LoVo (cell line): Measurements from ENCODE around the gene AOPEP.

Experiments used
- DNase-seq: peaks from one replicate; pipeline ENCODE4 v3.0.0-alpha.2; 2016; ENCODE audit warnings: low spot score

Gene AOPEP

DNA sequence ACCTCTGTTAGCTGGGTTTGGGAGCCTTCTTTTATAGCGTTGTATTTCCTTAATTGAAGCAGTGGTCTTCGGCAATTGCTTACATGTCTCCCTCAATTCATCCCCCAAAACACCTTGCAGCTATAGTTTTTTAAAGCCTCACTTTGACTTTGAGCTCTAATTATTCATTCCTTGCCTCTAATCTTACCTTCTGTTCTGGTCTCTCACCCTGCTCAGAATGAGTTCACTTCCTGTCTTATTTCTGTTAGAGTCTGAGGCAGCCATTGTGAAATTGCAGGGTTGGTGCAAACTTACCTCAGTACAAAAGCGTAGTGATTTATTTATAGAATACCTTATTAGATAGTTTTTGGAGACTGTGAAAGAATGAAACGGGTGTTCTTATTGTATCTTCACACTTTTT is 35.0 kb downstream of the AOPEP start:
- no peak for DNase-seq

DNA sequence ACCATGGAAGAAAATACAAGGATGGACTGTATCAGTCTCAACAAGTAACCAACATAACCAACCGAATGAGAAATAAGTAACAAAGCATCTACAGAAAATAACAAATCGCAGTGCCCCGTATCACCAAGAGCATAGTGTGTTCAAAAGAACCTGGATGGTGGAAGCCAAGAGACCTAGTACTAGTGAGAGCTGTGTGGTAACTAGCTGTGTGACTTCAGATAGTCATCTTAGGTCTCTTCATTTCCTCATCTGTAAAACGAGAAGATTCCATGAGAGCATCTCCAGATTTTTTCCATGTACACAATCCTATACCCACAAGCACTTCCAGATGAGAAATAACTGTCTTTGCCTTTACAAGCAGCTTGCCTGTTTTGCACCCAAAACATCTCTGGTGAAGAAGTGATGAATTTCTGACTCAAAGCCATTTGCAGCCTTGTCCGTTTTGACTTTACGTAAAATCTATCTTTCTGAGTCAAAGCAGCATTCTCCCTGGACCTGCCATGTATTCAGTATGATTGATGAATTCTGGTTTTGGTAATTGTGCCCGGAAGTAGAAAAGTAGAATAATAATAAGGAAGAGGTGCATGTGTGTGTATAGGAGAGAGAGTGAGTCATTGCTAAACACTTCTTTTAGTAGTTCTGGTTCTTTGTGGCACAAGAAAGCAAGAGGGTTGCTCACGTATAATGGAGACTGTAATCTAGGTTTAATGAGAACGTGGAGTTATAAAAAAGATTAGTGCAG is 41.0 kb downstream of the AOPEP start:
- DNase-seq, result no peak

DNA sequence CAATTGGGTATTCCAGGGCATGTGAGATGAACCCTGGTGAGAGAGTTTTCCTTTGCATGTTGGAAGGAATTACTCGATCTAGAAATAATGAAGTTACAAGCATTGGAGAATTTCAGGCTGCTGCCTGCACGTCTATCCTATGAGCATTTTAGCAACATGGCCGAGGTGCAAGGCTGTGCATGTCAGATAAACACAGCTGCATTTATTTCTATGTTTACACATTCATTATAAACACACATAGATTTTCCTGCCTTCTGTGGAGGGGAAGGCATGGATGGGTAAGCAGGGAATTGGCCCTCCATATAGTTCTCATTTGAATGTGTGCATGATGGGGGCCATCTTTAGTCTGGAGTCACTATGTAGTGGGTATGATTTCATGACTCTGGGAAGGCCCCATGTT is 42.3 kb downstream of the AOPEP start:
- DNase-seq, result no peak

DNA sequence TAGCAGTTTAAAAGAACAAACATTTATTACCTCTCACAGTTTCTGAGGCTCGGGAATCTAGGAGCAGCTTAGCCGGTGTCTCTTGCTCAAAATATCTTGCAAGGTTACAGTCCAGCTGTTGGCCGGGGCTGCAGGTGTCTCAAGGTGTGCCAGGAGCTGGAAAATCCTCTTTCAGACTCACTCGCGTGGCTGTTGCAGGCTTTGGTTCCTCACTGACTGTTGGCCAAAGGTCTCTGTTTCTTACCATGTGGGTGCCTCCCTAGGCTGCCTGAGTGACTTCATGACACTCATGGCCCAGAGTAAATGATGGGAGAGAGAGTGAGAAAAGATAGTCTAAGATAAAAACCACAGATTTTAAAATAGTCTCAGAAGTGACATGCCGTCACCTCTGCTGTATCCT is 43.8 kb downstream of the AOPEP start:
- no peak for DNase-seq

DNA sequence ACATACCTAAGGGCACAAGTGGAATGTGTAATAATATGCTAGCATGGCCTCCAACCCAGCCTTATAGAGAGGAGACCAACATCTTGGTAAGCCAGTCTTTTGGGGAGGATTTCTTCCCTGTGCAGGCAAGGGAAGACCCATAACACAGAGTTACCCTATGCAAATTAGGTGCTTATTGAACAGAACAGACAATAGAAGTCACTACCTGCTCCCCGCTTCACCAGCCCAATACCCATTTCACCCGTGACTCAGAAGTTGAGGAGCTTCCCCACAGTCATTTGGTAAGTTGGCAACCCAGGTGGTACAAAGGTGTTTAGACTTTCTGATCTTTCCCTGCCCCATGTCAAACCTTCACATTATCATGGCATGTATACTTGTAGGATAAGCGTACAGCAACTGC is 44.6 kb downstream of the AOPEP start:
- no peak for DNase-seq

DNA sequence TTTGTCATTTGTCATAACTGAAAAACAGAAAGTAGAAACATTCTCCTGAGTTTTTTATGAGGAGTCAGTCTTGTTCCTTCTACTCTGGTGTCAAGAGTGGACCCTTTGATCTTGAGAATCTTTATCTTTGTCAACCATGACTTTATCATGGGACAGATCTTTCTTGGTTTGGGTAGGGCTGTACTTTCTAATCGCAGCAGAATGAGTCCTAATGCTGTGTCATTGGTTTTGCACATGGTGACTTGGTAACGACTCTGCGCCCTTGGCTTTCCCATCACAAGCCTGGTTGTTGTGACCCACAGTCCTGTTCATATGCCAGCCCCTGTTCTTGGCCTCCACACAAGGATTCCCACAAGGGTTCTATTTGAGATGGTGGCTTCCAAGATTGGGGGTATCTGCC is 45.6 kb downstream of the AOPEP start:
- no peak for DNase-seq

DNA sequence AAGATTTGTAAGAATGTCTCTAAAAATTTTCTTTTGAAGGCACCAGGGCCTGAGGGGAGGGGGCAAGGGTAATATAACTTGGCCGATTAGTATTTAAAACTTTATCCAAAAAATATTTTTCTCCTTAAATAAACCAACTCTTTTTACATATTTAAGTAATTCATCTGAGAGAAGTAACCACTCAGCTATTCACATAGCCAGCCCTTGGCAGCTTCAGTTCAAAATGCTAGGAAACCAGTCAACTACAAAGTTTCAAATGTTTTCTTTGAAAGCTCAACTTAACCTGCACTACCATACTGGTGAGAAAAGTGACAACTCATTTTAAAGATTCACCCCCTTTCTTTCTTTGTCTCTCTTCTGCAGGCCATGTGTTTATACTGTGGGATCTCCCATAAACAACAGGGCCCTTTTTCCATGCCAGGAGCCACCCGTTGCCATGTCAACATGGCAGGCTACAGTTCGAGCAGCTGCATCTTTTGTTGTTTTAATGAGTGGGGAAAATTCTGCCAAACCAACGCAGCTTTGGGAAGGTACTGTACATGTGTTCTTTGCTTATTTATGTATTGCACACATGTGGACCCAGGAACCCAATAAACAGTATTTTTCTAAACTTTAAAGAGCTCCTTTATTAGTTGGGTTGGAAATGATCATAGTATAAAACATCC is 46.3 kb downstream of the AOPEP start:
- DNase-seq, result no peak

DNA sequence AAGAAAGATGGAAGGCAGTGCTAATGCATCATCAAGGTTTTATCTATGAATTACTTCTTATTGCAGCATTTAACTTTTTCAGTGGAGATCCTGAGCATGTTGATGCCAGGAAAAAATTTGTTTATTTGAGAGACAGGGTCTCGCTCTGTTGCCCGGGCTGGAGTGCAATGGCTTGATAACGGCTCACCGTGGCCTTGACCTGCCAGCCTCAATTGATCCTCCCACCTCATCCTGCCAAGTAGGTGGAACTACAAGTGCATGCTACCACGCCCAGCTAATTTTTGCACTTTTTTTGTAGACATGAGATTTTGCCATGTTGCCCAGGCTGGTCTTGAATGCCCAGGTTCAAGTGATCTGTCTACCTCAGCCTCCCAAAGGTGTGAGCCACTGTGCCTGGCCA is 47.2 kb downstream of the AOPEP start:
- no peak for DNase-seq

DNA sequence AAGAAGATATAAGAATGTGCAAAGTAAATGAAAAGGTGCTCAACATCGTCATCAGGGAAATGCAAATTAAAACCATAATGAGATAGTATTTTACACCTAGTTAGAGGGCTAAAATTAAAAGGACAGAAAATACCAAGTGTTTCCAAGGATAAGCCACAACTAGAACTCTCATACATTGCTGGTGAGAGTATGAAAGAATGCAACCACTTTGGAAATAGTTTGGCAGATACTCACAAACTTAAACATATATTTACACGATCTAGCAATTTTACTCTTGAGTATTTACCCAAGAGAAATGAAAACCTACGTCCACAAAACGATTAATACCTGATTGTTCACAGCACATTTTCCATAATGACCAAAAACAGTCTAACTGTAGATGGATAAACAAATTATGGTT is 51.5 kb downstream of the AOPEP start:
- DNase-seq, result no peak

DNA sequence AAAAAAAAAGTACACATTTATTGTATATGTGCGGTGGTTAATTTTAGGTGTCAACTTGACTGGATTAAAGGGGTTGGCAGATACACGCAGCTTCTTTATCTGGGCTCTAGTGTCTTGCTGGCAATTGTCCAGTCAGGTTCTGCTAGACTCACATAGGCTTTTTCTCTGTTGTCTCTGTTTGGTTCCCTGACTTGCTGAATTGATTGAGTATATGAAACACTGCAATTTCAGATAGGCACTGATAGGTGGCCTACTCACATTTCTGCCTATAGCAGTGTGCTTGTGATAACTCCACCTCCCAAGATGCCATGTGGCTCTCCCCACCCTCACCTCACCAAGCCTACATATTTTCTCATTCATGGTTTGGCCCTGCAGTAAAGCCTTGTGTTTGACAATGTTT is 52.5 kb downstream of the AOPEP start:
- no peak for DNase-seq

DNA sequence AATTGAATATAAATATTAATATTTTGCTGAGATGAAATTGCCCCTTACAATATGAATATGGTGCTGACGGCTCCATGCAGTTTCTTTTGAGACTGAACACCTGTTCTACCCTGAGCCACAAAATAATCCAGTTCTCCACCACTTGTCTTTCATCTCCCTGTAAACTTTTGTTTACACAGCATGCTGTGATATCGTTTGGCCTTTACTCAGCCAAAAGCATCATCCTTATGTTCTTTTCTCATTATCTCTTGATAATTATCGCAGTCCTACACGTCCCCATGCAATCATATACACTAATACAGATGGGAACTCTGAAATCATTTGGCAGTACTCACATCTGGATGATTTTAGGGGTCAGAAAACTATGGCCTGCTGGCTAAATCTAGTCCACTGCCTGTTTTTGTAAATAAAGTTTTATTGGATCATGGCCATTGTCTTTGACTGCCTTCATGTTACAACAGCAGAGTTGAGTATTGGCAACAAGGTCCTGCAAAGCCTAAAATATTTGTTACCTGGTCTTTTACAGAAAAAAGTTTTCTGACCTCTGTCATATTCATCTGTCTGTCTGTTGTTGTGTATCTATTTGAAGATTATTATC is 53.3 kb downstream of the AOPEP start:
- no peak for DNase-seq

DNA sequence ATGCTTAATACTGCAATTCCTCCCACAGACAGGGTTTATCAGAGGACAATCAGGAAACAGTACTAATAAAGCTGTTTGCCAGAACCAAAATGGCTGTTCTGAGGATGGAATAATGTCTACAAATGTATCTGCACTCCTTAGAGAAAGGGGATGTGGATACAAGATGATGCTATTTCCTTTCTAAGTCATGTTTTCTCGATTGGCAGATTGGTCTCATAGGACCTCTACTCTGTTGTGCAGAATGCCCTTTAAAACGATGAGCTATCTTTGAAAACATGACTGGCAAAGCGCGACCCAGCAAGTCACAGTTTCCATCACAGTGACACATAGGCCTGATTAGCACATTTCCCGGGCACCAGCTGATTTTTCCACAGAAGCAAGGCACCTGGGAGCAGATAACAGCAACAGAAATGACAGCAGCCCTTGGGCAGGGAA is 54.0 kb downstream of the AOPEP start:
- DNase-seq, result no peak

DNA sequence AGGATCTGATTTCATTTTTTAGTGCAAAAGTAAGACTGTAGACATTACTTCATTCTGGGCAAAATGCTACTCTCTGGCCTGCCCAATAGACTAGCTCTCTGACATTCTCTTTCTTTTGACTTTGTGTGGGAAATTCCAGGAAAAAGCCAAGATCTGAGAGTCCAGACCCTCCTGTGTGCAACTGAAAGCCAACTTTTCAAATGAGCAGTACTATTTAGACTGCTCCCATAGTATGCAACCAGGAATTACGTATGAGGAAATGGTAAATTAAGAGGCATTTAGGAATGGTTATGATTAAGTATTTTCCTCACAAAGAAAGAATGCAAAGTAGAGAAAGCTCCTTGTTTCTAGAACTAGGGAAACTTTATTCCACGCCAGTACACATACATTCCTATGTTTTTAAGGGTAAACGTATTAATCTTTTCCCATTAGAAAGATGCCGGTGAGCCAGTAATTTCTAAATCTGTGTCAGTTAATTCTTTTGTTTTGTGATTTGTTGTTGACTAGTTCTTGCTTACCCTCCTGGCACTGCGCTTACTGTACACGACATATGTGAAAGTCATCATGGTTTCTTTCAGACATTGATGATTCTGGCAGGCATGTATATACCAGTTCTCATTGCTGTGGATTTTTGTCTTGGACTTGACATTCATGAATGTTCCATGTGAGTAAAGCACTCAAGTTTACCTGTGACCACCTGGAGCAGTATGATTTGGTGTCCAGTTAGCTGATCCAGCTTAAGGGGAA is 56.0 kb downstream of the AOPEP start:
- no peak for DNase-seq

DNA sequence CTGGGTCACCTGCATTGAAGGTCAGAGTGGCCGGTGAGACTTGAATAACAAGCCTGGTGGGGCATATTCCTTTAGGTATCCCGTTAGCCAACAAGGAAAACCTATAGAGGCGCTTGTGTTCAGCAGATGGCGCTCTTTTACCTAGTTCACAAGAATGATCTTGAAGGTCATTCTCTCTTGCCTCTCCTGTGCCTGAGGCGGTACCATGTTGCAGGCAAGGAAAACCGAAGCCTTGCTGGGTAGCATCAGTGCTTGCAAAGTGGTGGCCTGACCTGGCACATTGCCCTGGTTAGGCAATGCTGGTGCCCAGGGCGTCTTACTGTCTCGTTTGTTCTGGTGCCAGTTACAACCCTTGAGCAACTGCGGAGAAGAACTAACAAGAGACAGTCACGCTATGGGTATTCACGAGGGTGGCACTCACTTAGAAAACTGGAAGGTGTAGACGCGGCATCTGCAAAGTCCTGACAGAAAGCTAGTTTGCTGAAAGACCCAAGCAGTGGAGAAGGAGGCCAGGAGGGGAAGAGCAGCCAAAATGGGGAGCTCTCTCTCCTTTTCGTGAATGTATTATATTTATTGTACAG is 56.7 kb downstream of the AOPEP start:
- DNase-seq, result peak; percentile 88

DNA sequence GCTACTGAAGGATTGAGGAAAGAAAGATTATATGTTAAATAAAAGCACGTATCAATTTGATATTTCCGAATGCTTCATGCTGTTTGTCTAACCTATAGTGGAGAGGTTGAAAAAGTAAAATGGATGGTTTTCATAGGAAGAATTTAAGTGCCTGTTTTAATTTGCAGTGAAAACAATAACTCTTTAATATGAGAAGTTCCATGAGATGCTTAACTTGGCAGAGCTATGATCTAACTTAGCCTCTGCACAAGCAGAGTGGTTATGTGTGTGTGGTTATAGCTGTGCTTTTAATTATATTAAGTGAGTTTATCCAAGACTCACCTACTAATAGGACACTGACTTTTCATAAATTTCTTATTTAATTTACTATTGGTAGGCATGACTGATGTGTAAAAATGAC is 57.4 kb downstream of the AOPEP start:
- no peak for DNase-seq

DNA sequence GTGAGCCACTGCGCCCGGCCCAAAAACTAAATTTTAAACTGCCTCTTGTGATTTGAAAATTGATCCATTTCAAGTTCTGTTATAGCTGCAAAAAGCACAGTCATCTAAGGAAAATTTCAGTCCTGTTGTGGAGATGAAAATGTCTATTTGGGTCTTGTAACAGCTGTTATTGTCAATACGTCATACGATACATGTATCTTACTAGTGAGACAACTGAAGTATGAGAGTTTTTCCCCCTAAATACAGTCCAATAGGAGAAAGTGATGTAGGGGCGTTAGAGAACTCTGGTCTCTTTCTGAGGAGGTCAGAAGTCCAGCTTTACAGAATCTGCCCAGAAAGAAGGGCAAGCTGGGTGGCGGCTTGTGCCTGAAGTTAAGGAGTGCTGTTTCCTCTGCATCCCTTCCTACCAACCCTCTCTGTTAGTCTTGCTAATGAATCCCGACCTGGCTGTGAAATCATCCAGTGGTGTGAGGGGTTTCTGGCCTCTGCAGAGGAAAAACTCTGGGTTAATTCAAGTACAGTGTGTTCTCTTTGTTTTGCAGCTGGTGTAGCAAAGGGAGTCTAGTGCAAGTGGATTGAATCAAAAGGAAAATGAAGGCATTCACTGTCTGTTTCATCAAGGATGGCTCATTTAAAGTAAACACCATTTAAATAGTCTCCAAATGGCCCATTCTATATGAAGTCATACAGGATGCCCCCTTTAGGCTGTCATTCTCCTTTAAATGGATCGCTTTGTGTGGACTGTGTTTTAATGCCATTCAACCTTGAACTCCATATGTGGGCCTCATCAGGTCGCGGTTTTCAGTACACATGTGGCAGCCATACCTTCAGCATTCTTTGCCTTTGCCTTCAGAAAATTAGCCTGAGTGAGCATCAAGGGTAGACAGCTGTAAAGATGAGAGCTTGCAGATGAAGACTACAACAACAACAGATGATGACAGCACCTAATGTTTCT is 59.0 kb downstream of the AOPEP start:
- no peak for DNase-seq

DNA sequence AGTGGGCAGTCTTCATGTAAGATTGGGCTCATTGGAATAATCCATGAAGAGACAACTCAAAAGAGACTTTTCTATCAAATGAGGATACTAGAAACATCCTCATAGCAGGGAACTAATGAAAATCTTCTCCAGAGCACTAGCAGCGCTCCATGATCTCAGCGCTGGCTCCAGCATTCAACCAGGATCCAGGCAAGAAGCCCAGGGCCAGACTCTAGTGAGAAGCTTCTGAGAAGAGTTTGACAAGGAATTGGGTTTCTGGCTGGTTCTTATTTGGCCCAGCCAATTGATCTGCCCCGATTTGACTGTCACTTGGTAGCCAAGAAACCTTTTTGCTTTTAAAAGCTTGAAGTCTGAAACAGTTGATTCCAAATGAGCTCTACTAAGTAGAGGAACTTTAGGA is 60.1 kb downstream of the AOPEP start:
- no peak for DNase-seq

DNA sequence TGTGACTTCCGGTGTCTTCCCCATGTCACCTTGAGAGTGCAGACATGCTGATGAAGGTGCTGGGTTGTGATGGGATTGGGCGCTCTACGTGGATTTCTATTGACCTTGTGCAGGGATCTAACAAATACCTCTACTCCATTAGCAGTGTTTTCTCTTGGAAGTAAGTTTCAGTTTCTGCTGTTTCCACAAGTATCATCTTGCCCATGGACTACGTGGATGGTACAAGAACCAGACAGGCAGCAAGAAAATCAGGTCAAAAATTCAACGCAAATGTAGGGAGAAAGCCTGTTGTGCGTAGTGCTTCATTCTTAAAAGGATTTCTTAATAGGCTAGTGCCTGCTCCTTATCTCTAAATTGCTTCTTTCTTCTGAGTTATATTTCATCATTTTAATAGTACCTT is 60.8 kb downstream of the AOPEP start:
- no peak for DNase-seq

DNA sequence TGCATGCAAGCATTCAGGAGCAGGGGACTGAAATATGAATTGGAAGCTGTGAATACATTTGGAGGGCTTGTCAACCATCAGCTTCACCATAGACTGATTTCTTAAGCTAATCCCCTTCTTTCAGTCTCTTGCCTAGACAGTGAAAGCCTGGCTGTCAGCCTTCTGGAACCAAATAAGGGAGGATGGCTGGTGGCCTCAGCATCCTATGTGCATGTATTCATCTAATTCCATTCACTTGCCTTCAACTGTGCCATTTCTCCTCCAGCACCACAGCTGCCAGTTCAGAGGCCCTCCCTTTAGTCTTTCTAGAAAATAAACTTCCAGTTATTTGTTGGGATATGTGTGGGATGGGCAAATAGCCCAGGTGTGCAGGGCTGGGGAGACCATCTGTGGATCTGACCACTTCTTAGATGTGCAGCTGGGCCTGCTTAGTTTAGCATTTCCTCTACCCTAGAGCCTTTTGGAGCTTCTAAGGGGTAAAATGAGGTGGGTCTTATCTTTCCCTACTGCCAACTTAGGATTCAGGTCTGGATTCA is 62.1 kb downstream of the AOPEP start:
- DNase-seq, result no peak

DNA sequence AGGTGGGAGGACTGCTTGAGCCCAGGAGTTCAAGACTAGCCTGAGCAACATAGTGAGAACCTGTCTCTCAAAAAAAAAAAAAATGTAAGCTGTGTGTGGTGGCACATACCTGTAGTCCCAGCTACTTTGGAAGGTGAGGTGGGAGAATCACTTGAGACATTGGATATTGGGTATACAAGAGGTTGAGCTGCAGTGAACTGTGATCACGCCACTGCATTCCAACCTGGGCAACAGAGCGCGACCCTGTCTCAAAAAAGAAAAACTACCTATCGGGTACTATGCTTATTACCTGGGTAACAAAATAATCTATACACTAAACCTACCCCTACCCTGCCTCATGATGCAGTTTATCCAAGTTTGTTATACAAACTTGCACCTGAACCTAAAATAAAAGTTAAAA is 64.9 kb downstream of the AOPEP start:
- DNase-seq, result no peak

DNA sequence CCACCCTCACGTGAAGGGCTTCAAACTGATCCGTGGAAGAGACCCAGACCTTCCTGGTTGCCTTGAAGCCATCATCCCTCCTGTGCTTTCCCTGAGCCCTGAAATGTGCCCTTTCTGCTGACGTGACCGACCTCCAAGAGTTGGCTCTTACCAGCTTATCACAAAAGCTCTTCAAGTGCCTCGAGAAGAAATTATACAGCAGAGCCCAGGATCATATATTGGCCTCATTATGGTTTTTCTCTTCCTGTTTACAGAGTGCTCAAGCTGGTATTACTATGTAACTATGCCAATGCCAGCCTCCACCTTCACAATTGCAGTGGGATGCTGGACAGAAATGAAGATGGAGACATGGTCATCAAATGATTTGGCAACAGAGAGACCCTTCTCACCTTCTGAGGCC is 66.0 kb downstream of the AOPEP start:
- DNase-seq, result no peak
